AG08395 (cell line): ENCODE results near the gene MIPOL1.
A peak's percentile ranks its signal among the peaks of the same experiment; 100 is the strongest.
"Not testable (repeated sequence)": the region's sequence is repeated elsewhere in the genome, so short reads cannot be mapped to it uniquely, and the experiment has no call there.

Source experiments
- DNase-seq: peaks from one replicate; pipeline ENCODE4 v3.0.0; 2012; ENCODE audit warnings: mixed read lengths, low spot score

MIPOL1 gene

DNA sequence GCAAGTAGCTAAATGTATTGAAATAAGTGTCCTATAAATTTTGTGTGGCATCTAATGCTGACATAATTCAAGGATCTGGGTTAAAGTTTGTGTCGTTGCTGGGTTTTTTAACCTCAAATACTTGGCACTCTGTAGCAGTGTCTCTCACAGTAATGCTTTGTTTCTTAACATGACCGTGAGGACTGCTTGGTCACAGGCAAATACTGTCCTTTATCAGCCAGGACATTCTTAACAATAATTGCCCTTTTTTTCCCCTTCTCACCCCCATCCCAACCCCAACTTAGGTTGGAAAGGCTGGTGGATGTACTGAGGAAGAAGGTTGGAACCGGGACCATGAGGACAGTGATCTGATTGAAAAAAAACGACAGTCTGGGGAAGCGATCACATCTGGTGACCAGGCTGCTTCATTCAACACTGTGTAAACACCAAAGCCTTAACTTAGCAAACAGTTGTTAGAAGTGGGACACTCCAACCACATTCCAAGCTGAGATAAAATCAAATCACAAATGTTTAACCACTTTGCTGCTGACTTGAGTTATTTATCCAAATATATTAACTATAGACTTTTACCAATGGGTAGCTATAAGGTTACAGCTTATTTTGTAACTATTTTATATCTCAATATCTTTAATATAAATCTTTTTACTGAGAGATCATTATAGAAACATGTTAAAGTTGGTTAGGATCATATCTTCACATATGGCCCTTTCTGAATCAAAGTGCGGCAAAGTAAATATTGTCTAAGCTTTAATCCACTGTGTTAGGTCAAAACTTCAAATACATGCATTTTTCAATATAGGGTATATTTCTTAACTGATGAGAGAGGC is 349.1 kb downstream of the MIPOL1 start:
- DNase-seq, result peak; percentile 13

DNA sequence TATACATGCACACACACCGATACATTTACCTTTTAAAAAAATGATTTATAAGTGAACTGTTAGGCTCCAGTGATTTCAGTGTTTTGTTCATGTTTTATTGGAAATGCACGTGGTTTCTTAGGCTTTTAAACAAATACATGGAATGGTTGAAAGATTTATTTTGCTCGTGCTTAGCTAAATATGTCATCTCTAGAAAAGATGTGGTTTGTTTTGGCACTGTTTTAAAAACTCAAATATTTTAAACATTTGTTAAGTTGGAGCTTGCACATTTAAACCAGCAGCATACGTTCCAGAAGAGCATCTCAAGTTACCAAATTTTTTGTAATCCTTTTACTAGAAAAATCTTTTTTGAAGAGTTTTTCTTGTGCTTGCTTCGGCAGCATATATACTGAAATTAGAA is 352.8 kb downstream of the MIPOL1 start:
- no peak for DNase-seq

DNA sequence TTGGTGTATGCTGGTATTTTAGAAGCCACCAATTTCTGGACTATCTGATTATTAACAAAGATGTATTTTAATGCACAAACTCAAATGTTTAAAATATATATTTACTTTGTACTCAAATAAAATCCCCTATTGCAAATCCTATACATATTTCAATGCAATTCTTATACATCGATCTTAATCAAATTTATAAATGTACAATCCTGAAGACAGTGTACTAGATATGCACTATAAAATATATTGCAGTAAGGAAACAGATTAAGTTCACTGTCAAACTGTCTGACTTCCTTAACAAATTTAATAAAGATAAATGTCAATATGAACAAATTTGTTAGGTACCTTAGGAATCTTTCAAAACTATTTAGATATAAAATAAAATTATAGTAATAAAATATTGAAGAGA is 353.4 kb downstream of the MIPOL1 start:
- no peak for DNase-seq

DNA sequence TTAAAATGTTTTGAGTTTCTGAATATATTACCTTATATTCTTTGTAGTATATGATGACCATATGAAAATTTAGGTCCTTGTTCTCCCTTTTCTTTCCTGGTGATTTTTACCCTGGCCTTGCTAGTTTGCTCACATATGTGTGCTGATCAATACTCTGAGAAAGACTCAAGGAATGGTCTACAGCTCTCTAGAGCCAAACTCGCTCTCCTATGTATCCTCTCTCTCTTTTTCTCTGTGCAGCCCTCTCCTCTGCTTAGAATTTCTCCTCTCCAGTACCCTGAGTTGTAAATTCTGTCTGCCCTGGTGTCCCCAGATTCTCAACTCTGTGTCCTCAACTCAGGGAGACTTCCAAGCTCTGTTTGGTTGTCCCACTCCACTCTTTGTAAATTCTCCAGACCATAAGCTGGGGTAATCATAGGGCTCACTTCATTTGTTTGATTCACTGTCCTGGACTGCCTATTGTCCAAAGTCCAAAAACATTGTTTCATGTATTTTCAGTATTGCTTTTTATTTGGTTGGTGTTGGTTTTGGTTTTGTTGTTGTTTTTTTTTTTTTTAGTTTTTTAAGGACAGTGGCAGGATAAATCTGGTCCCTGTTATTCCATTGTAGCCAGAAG is 356.3 kb downstream of the MIPOL1 start:
- DNase-seq, result no peak

DNA sequence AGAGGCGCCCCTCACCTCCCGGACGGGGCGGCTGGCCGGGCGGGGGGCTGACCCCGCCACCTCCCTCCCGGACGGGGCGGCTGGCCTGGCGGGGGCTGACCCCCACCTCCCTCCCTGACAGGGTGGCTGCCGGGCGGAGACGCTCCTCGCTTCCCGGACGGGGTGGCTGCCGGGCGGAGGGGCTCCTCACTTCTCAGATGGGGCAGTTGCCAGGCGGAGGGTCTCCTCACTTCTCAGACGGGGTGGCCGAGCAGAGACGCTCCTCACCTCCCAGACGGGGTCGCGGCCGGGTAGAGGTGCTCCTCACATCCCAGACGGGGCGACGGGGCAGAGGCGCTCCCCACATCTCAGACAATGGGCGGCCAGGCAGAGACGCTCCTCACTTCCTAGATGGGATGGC is 357.9 kb downstream of the MIPOL1 start:
- not testable (repeated sequence) for DNase-seq

DNA sequence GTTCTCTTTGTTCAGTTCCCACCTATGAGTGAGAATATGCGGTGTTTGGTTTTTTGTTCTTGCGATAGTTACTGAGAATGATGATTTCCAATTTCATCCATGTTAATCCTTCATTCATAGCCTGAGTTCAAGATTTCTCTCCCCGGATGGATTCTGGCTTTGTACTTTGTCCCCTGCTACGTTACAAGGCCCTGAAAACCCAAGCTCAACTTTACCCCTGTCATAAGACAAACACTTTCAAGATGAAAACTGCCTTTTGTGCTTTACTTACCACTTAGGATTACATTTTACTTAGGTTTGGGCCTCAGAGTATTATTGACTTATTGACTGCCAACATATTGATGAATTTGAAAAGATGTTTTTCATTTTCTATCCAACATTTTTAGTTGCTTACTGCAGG is 361.0 kb downstream of the MIPOL1 start:
- DNase-seq, result no peak

DNA sequence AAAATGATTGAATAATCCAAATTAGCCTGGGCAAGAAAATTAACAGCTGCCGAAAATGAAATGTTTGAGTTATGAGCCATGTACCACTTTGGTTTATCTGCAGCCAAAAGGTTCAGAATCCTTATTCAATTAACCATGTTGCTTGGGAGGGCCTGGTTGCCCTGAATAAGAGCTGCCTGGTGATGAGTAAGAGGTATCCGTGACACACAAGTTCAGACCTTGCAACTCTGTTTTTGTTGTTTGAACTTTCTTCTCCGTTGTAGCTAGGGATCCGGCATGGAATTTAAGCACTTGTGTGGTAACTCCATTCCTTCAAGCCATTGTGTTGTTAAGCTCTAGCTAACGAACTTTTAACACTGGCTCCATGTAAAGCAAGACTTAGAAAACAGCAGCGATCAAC is 361.6 kb downstream of the MIPOL1 start:
- DNase-seq, result no peak

DNA sequence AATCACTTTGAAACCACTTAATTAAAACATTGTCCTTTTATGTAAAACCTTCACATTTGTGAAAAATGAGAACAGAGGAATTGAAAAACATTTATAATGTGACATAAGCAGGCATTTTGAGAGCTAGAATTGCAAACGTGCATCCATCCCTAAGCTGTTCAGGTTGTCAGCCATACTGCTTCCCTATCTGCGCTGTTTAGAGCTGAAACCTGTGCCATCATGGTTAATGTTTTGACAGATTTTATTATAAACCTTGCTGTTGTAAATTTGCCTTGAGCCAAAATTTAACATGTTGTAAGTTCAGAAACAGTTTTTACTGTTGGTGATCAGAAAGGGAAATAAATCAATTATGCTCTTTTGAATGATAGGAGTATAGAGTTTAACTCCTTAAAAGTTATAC is 365.5 kb downstream of the MIPOL1 start:
- no peak for DNase-seq

DNA sequence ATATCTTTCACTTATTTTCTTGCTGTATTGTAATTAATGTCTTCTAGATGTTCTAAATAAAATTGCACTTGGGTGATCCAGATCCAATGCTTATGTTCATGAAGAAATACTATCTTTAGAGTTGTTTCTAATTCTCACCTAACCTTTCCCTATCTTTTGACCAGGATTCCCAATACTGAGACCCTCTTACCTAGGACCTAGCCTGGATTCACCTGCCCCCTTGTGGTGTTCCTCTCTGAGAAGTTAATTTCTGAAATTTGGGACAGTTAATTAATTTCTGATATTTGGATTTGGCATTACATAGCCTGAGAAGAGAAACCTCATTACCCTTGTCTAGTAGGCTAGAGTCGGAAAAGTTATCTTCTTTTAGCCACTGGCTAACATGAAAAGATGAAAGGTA is 367.8 kb downstream of the MIPOL1 start:
- DNase-seq, result no peak

DNA sequence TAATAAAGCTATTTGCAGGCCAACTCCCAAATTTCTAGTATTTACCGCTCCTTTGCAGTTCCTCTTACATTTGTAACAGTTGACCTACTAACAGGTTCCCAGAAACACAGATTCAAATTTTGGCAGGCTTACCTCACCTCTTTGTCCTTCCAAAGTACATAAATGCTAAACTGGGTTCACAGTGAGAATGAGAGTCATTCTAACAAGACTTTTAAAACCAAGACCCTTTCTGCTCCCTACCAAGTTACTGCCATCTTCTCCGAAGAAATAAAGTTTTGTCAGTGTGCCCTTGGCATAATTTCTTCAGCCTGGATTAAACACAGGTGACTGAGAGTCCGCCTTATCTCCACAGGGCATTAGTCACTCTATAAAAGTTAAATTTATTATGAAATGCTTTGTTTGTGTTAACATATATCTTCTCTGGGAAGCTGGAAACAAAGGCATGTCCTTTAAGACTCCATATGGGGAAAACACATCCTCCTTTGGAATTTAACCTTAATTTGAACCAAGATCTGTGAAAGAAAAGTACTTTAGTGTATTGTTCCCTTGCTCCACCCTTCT is 369.2 kb downstream of the MIPOL1 start:
- no peak for DNase-seq

DNA sequence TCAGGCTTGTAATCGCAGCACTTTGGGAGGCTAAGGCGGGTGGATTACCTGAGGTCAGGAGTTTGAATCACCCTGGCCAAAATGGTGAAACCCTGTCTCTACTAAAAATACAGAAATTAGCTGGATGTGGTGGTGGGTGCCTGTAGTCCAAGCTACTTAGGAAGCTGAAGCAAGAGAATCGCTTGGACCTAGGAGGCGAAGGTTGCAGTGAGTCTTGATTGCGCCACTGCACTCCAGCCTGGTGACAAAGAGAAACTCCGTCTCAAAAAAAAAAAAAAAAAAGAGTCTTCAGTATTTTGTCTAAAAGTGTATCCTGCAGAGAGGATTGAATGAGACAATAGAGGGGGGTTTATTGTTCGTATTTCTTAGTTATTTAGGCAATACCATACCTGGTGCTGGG is 372.0 kb downstream of the MIPOL1 start:
- DNase-seq, result no peak

DNA sequence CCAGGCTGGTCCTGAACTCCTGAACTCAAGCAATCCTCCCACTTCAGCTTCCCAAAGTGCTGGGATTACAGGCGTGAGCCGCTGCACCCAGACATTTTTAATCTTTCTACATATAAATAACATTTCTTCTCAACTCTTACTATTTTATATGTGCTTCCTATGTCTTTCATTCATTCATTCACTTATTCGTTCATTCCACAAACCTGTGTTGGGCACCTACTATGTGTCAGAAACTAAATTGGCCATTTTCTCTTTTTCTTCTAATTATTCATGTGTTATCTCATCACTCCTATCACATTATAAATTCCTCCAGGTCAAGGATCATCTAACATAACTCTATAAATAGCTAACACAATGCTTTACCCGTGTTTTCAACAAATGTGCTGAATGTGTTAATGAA is 373.7 kb downstream of the MIPOL1 start:
- DNase-seq, result no peak

DNA sequence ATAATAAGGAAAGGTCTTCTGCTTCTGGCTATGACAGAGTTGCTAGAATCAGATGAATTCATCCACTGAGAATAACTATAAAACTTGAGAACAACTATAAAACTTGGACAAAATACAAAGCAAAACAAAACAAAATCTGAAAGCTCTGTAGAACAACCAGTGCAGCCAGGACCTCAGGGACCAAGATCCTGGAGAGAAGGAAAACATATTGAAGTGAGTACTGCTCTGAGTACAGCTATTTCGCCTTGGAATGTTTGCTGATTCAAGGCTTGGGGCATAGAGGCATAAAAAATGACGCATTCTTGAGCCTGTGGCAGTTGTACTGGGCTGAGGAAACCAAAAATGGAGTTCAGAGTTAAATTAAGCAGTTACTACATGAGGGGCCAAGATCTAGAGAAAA is 375.6 kb downstream of the MIPOL1 start:
- DNase-seq, result no peak

DNA sequence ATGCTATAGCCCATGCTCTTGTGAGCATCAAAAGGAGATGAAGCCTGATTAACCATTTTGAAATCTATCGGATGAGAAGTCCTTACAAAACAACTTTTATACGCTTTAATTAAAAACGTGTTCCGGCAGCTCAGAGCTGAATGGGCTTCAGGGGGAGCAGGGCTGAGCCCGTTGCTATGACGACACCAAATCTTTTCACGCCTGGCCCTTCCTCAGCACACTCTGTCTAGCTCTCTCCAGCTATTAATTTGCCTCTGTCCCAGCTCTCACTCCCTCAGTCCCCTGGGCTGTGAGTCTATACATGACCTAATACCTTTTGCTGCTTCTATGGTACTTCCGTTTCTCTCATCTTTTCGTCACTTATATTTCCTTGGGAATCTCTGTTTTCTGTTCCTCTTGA is 381.5 kb downstream of the MIPOL1 start:
- DNase-seq, result no peak

DNA sequence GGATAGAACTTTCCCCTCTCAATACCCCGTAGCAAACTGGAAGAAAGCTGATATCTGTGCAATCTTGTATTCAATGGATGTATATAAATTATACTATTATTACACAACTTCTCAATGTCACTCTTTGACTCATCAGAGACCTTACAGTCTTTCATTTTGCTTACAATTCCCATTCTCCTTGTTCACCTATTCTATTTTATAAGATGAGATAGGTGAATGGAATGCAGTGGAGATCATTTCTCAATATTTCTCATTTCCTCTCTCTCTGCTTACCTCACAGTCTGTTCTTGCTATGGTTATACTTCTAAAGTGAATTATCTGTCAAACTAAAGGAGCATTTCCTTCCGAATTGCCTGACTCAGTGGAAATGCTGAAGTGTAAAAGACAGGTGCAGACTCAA is 382.4 kb downstream of the MIPOL1 start:
- DNase-seq, result no peak

DNA sequence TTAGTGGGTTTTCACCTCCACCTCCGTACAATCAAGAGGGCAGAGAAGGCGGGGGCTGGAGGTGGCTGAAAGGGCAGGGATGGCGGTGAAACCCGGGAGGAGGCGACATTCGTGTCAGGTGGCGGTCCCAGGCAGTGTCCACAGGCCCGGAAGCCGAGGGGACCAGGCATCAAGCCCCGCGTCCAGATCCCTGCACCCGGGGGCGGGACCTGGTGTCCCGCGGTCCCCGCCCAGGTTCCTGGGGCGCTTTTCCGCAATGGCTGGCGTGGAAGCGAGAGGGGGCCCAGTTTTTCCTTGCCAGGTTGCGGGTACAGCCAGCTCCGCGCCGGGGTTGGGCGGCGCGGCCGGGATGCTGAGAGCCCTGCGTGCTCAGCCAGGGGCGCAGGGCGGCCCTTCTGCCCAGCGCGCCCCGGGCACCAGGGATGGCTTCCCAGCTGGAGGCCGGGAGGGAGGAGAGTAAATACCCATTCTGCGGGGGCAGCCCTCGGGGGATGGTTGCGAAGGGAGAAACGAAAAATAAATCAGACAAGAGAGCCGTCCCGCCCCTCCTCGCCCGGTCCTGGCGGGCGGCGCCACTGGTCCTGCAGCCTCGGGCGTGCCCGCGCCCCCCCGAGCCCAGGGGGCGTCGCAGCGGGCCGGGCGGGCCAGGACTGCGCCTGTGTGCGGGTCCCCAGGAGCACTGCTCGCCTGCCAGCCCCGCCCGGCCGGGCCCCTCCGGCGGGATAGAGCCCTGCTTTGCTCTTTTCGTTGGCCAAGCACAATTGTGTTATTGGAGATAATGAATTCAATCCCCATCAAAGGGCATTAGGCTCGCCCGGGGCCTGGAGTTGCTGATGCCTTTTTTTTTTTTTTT is 385.8 kb downstream of the MIPOL1 start:
- no peak for DNase-seq

DNA sequence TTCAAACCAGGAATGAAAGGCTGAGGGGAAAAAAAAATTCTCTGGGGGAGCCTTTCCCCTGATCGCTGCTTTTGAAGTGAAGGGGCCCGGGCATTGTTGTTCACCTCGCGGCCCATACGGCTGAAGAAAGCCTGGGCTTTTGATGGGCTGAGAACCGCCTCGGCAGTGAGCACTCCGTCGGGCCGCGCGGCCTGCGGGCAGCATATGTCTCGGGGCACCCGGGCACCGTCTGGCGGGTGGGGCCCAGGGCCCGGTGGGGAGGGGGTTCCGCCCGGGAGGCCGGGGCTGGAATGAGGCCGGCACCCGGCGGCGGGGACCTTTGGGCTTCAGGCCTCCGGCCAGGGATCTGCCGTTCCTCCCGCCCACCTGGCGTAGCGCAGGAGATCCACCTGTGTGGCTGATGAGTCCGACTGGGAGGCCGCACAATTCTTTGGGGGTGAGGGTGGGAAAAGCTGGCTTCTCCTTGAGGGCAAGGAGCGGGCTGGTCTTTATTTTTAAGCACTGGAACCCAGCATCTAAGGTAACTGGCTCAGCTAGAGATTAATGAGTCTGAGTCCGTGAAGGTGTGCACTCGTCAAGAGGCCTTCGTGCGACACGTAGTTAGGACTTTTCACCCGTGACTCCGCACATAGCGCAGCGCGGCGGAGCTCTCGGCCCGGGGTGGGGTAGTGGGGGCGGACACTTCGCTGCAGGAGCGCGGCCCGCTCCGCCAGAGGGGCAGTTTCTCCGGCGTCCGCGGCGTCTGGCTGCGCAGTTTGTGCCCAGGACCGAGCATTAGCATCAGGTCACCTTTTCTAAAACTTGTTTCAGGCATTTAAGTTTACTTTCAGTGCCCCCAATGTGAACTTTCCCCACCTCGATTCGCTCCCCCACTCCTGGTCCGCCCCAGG is 386.7 kb downstream of the MIPOL1 start:
- no peak for DNase-seq

DNA sequence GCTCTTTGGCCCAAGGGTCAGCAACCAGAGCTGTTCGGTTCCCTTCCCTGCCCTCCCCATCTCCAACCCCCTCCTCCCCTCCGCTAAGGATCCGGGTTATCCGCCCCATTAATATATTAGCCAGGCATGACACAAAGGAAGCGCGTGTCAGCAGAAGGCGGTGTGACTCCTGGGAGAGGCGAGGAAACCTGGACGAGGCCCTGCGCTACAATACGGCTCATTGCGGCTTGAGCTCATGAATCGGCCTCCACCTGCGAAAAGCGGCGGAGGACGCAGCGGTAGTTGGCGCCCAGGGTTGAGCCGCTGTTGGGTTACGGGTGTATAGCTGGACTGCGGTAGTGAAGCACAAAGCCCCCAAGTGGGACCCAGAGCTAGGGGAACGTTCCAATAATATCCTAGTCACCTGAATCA is 387.4 kb downstream of the MIPOL1 start:
- DNase-seq, result no peak

DNA sequence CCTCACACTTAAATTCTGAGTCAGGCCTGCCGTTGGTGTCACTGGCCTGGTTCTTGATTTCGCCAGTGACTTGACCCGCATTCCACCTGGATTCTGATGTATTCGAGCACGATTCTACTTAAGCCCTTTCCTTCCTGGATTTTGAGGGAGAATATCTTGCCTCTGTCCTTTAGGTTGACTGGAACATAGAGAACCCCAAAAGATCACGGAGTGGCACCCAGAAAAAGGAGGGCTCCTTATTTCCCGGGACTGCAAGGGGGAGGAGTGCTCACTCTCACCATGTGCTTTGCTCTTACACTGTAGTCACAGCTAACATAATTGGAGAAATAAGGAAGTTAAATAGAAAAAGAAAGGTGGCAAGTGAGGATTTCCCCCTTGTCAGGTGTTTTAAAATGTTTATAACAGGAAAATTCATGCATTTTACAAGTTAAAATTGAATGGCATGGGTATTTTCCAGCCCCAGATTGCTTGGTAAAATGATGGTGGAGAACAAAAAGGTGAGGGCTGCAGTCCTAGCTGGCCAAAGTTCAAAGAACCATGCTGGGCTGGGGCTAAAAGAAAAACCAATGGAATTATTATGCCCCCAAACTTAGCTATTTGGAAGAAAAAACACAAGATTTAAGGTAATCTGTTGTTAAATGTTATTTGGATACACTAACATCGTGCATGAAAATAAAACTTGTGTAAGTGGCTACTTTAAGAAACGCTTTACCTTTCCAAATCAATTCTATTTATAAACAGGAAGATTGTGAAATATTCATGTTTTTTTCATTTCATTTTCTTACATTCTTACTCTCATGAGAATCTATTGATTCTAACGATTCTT is 388.4 kb downstream of the MIPOL1 start:
- no peak for DNase-seq

DNA sequence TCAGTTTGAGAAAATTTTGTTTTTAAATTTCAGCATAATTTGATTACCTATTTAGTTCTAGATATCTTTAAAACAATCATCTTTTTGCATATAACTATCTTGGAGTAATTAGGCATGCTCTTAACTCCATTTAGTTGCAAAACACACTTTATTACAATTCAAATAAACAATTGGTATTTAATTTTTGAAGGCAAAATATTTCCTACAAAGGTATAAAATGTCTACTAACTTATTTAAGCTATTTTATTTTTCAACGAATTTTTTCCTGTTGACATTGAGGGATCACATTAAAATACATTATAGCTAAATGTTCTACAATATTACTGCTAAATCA is 389.0 kb downstream of the MIPOL1 start:
- DNase-seq, result no peak
